Neuron (in vitro differentiated cells): ENCODE measurements around the gene NUDT21.
A peak's percentile ranks its signal among the peaks of the same experiment; 100 is the strongest.
"Not testable (repeated sequence)": the region's sequence is repeated elsewhere in the genome, so short reads cannot be mapped to it uniquely, and the experiment has no call there.

Source experiments
- H2AFZ ChIP-seq: one replicate; pipeline ENCODE4 v1.6.1; 2013; ENCODE audit warnings: low read depth, mild to moderate bottlenecking, inconsistent platforms, low read length, moderate library complexity
- H3K27me3 ChIP-seq: one replicate; pipeline ENCODE4 v1.6.1; 2013; ENCODE audit warnings: low read length; ENCODE audit not compliant: insufficient read depth
- H3K36me3 ChIP-seq: one replicate; pipeline ENCODE4 v1.6.1; 2013; ENCODE audit warnings: low read length; ENCODE audit not compliant: insufficient read depth
- H3K4me1 ChIP-seq: one replicate; pipeline ENCODE4 v1.6.1; 2013; ENCODE audit warnings: low read length; ENCODE audit not compliant: insufficient read depth
- H3K4me3 ChIP-seq: 2 replicates; pipeline ENCODE4 v1.5.1; 2013; ENCODE audit warnings: mild to moderate bottlenecking, low read length, moderate library complexity
- H3K9me3 ChIP-seq: one replicate; pipeline ENCODE4 v1.6.1; 2013; ENCODE audit warnings: low read length

NUDT21 gene

GRCh38 chr16:56450986-56451752, at the start of gene NUDT21, which contains the start of gene OGFOD1:
Gene NUDT21 (minus strand): TSS chr16:56451332. CDS start chr16:56451202, 130 bp downstream.
Gene OGFOD1 (plus strand): TSS chr16:56451554. CDS start chr16:56451613, 59 bp downstream.
- H3K4me3 ChIP-seq: peak within 1 kb of the TSS; percentile 82
- H3K9me3 ChIP-seq: no peaks in the 10 kb centered on the region
- peak within 1 kb of the TSS; percentile 66 for H2AFZ ChIP-seq
- H3K4me1 ChIP-seq: peaks cover 32% of the 10 kb centered on the region
- H3K36me3 ChIP-seq: peaks cover 43% of the 10 kb centered on the region
- no peaks in the 10 kb centered on the region for H3K27me3 ChIP-seq

GRCh38 chr16:56493815-56494214, 42.7 kb upstream of the NUDT21 start:
- H3K36me3 ChIP-seq: peaks cover 38% of the 10 kb centered on the region
- H3K27me3 ChIP-seq: no peaks in the 10 kb centered on the region
- no peaks in the 10 kb centered on the region for H3K9me3 ChIP-seq
- no peaks in the 10 kb centered on the region for H3K4me1 ChIP-seq
- H2AFZ ChIP-seq: no peak overlapping the region
- no peak overlapping the region for H3K4me3 ChIP-seq

GRCh38 chr16:56493126-56493525, 42.0 kb upstream of the NUDT21 start:
- no peak overlapping the region for H3K4me3 ChIP-seq

GRCh38 chr16:56491657-56492261, 40.6 kb upstream of the NUDT21 start:
- Histone ChIP-seq H3K27me3 (no peaks in the 10 kb centered on the region), H3K9me3 (no peaks in the 10 kb centered on the region), H3K4me1 (no peaks in the 10 kb centered on the region), H3K4me3 (no peak overlapping the region), H2AFZ (no peak overlapping the region), H3K36me3 (peaks cover 18% of the 10 kb centered on the region)

More at GRCh38 chr16:56493126-56493525, 42.0 kb upstream of the NUDT21 start:
- Histone ChIP-seq H3K4me1 (no peaks in the 10 kb centered on the region), H3K27me3 (no peaks in the 10 kb centered on the region), H3K9me3 (no peaks in the 10 kb centered on the region), H3K36me3 (peaks cover 31% of the 10 kb centered on the region), H2AFZ (no peak overlapping the region)

GRCh38 chr16:56488868-56489267, 37.7 kb upstream of the NUDT21 start:
- not testable (repeated sequence) for H3K4me1 ChIP-seq, H3K27me3 ChIP-seq, H3K4me3 ChIP-seq, H2AFZ ChIP-seq, H3K9me3 ChIP-seq
- peaks cover 28% of the 10 kb centered on the region for H3K36me3 ChIP-seq

- no peak overlapping the region for H2AFZ ChIP-seq
- no peaks in the 10 kb centered on the region for H3K9me3 ChIP-seq
- peaks cover 32% of the 10 kb centered on the region for H3K36me3 ChIP-seq
- no peaks in the 10 kb centered on the region for H3K27me3 ChIP-seq
- H3K4me1 ChIP-seq: no peaks in the 10 kb centered on the region
- no peak overlapping the region for H3K4me3 ChIP-seq
Observed at GRCh38 chr16:56488035-56488434, 36.9 kb upstream of the NUDT21 start.

GRCh38 chr16:56483394-56483793, 32.3 kb upstream of the NUDT21 start:
- H3K4me1 ChIP-seq: no peaks in the 10 kb centered on the region
- H3K9me3 ChIP-seq: no peaks in the 10 kb centered on the region
- peaks cover 49% of the 10 kb centered on the region for H3K36me3 ChIP-seq
- no peak overlapping the region for H2AFZ ChIP-seq
- no peak overlapping the region for H3K4me3 ChIP-seq
- H3K27me3 ChIP-seq: no peaks in the 10 kb centered on the region

GRCh38 chr16:56482683-56483236, 31.6 kb upstream of the NUDT21 start:
- H3K9me3 ChIP-seq: no peaks in the 10 kb centered on the region
- H3K27me3 ChIP-seq: no peaks in the 10 kb centered on the region
- H3K36me3 ChIP-seq: peaks cover 53% of the 10 kb centered on the region
- no peak overlapping the region for H3K4me3 ChIP-seq
- no peaks in the 10 kb centered on the region for H3K4me1 ChIP-seq
- no peak overlapping the region for H2AFZ ChIP-seq

GRCh38 chr16:56481468-56482122, 30.5 kb upstream of the NUDT21 start:
- Histone ChIP-seq H2AFZ (no peak overlapping the region), H3K4me3 (no peak overlapping the region), H3K9me3 (no peaks in the 10 kb centered on the region), H3K4me1 (no peaks in the 10 kb centered on the region), H3K36me3 (peaks cover 63% of the 10 kb centered on the region), H3K27me3 (no peaks in the 10 kb centered on the region)

- no peaks in the 10 kb centered on the region for H3K9me3 ChIP-seq
- no peak overlapping the region for H3K4me3 ChIP-seq
- no peak overlapping the region for H2AFZ ChIP-seq
- H3K27me3 ChIP-seq: no peaks in the 10 kb centered on the region
- H3K36me3 ChIP-seq: peaks cover 65% of the 10 kb centered on the region
- no peaks in the 10 kb centered on the region for H3K4me1 ChIP-seq
Observed at GRCh38 chr16:56480776-56481467, 29.8 kb upstream of the NUDT21 start.

GRCh38 chr16:56479469-56479868, 28.3 kb upstream of the NUDT21 start:
- H3K4me3 ChIP-seq: no peak overlapping the region
- no peaks in the 10 kb centered on the region for H3K27me3 ChIP-seq
- H2AFZ ChIP-seq: no peak overlapping the region
- H3K9me3 ChIP-seq: no peaks in the 10 kb centered on the region
- peaks cover 66% of the 10 kb centered on the region for H3K36me3 ChIP-seq
- no peaks in the 10 kb centered on the region for H3K4me1 ChIP-seq

- Histone ChIP-seq H3K4me1 (no peaks in the 10 kb centered on the region), H3K9me3 (no peaks in the 10 kb centered on the region), H2AFZ (no peak overlapping the region), H3K27me3 (no peaks in the 10 kb centered on the region), H3K36me3 (peaks cover 69% of the 10 kb centered on the region), H3K4me3 (no peak overlapping the region)
Observed at GRCh38 chr16:56478281-56479049, 27.3 kb upstream of the NUDT21 start.
